Measurements from ENCODE around the gene MAPK6. TPM values are rescaled to one million over a fixed set of nuclear protein-coding genes. Genes with fewer than 3 reads are reported as not detected.
A peak's percentile ranks its signal among the peaks of the same experiment; 100 is the strongest.

Gene MAPK6
- total RNA-seq, 6 donors from 2014 or later, result 6.7 to 34.1 (median 24.4) TPM

GRCh38 chr15:52112203-52112750, 93.3 kb downstream of the MAPK6 start:
- DNase-seq, result peak; percentile 27 to 87
- Histone ChIP-seq H3K9me3 (no peaks in the 10 kb centered on the region), H3K4me3 (peak overlapping the region; percentile 6 to 47 (median 27)), H3K4me1 (peaks cover 8 to 11% (median 10%) of the 10 kb centered on the region in 4 donors), H3K36me3 (no peaks in the 10 kb centered on the region), H3K27ac (no peak overlapping the region), H3K27me3 (peaks cover 0 to 7% (median 0%) of the 10 kb centered on the region in 4 donors)
- peak in 3 of 6 experiments; percentile 13 to 40 (median 27) for TF ChIP-seq CTCF (IDR thresholded peaks at IDR 0.05)
- no peak for TF ChIP-seq POLR2AphosphoS5 (IDR thresholded peaks at IDR 0.05)
- WGBS, 2 donors, result 2 to 4% methylated on average over 26 to 33 of the region's 61 CpGs
- peak; percentile 31 to 58 for ATAC-seq (ENCODE audit: low FRiP score in 2 of 2)

GRCh38 chr15:52113235-52113634, 94.2 kb downstream of the MAPK6 start:
- TF ChIP-seq POLR2A (IDR thresholded peaks at IDR 0.05) (no peak), CTCF (IDR thresholded peaks at IDR 0.05) (no peak), POLR2AphosphoS5 (IDR thresholded peaks at IDR 0.05) (no peak), EP300 (IDR thresholded peaks at IDR 0.05) (no peak)
- DNase-seq (no peak), ATAC-seq (ENCODE audit: low FRiP score in 2 of 2) (no peak)
- Histone ChIP-seq H3K36me3 (no peaks in the 10 kb centered on the region), H3K27ac (no peak overlapping the region), H3K4me3 (no peak overlapping the region), H3K4me1 (peaks cover 8 to 11% (median 10%) of the 10 kb centered on the region in 4 donors), H3K9me3 (no peaks in the 10 kb centered on the region), H3K27me3 (peaks cover 0 to 7% (median 0%) of the 10 kb centered on the region in 4 donors)
- 76 to 81% methylated on average over 3 of the region's 3 CpGs for WGBS, 2 donors

- DNase-seq, result no peak
- Histone ChIP-seq H3K9me3 (no peaks in the 10 kb centered on the region), H3K36me3 (no peaks in the 10 kb centered on the region), H3K27ac (no peak overlapping the region), H3K27me3 (peaks cover 0 to 7% (median 0%) of the 10 kb centered on the region in 4 donors), H3K4me3 (no peak overlapping the region), H3K4me1 (peaks cover 8 to 11% (median 10%) of the 10 kb centered on the region in 4 donors)
- no peak for ATAC-seq (ENCODE audit: low FRiP score in 2 of 2)
- TF ChIP-seq POLR2A (IDR thresholded peaks at IDR 0.05) (no peak), CTCF (IDR thresholded peaks at IDR 0.05) (no peak), POLR2AphosphoS5 (IDR thresholded peaks at IDR 0.05) (no peak), EP300 (IDR thresholded peaks at IDR 0.05) (no peak)
Measured at GRCh38 chr15:52113708-52114107, 94.7 kb downstream of the MAPK6 start.

- no peak for DNase-seq
- ATAC-seq (ENCODE audit: low FRiP score in 2 of 2), result no peak
- Histone ChIP-seq H3K36me3 (no peaks in the 10 kb centered on the region), H3K27me3 (peaks cover 0 to 7% (median 0%) of the 10 kb centered on the region in 4 donors), H3K4me3 (no peak overlapping the region), H3K4me1 (peaks cover 8 to 11% (median 10%) of the 10 kb centered on the region in 4 donors), H3K27ac (no peak overlapping the region), H3K9me3 (no peaks in the 10 kb centered on the region)
- TF ChIP-seq CTCF (IDR thresholded peaks at IDR 0.05), result no peak
- no peak for TF ChIP-seq POLR2AphosphoS5 (IDR thresholded peaks at IDR 0.05)
- TF ChIP-seq POLR2A (IDR thresholded peaks at IDR 0.05), result no peak
- no peak for TF ChIP-seq EP300 (IDR thresholded peaks at IDR 0.05)
- 74 to 79% methylated on average over 3 to 5 of the region's 5 CpGs for WGBS, 2 donors
Measured at GRCh38 chr15:52114261-52115055, 95.4 kb downstream of the MAPK6 start.
